ENCODE measurements around the gene PGM2L1.

Gene PGM2L1

DNA sequence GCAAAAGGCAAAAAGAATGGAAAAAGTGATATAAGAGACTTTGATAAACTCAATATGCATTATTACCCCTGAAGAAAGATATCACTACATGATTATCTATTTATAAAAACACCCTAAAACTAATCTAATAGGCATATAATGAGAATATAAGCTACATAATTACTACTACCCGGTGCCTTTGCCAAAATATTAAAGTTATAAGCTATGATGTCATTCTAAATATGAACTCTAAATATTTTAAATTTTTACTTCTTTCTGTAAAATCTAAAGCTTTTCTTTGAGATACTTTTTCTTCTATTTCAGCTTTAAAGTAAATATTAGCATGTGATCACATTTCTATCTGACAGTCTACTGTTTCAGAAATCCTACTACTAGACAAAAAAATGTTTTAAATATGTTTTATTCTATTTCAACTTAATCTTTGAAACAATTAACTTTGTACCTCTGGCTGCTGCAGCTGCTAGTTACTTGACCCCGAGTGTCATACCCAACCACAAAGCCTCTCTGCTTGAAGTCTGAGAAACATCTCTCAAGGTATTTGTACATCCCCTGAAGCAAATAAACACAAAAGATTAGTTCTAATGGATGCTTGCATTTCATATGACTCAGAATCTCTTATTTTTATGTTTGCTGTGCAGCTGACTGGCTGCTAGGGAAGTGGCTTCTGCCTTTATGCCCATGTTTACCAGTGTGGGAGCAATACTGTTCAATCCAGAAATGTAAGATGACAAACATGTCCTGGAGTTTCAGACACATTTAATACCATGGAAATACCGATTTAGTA lies 26.8 kb downstream of the PGM2L1 start:
- TF ChIP-seq ZBTB7A (IDR thresholded peaks at IDR 0.05; ENCODE audit: low read depth) (no peak), FOXM1 (IDR thresholded peaks at IDR 0.05; ENCODE audit: borderline replicate concordance, low read depth) (no peak), TEAD4 (IDR thresholded peaks at IDR 0.05) (no peak), TAF1 (IDR thresholded peaks at IDR 0.05; ENCODE audit: low read depth) (no peak), CEBPB (IDR thresholded peaks at IDR 0.05) (no peak), CREB1 (IDR thresholded peaks at IDR 0.05; ENCODE audit: low read depth) (no peak), YY1 (IDR thresholded peaks at IDR 0.05; ENCODE audit: low read depth) (no peak), TCF12 (IDR thresholded peaks at IDR 0.05; ENCODE audit: low read depth) (no peak), NFIC (IDR thresholded peaks at IDR 0.05) (no peak), EP300 (IDR thresholded peaks at IDR 0.05; ENCODE audit: borderline replicate concordance) (no peak)
- TF ChIP-seq, protein P1, sequence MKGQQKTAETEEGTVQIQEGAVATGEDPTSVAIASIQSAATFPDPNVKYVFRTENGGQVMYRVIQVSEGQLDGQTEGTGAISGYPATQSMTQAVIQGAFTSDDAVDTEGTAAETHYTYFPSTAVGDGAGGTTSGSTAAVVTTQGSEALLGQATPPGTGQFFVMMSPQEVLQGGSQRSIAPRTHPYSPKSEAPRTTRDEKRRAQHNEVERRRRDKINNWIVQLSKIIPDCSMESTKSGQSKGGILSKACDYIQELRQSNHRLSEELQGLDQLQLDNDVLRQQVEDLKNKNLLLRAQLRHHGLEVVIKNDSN (IDR thresholded peaks at IDR 0.05), result no peak
- TF ChIP-seq, protein P2, sequence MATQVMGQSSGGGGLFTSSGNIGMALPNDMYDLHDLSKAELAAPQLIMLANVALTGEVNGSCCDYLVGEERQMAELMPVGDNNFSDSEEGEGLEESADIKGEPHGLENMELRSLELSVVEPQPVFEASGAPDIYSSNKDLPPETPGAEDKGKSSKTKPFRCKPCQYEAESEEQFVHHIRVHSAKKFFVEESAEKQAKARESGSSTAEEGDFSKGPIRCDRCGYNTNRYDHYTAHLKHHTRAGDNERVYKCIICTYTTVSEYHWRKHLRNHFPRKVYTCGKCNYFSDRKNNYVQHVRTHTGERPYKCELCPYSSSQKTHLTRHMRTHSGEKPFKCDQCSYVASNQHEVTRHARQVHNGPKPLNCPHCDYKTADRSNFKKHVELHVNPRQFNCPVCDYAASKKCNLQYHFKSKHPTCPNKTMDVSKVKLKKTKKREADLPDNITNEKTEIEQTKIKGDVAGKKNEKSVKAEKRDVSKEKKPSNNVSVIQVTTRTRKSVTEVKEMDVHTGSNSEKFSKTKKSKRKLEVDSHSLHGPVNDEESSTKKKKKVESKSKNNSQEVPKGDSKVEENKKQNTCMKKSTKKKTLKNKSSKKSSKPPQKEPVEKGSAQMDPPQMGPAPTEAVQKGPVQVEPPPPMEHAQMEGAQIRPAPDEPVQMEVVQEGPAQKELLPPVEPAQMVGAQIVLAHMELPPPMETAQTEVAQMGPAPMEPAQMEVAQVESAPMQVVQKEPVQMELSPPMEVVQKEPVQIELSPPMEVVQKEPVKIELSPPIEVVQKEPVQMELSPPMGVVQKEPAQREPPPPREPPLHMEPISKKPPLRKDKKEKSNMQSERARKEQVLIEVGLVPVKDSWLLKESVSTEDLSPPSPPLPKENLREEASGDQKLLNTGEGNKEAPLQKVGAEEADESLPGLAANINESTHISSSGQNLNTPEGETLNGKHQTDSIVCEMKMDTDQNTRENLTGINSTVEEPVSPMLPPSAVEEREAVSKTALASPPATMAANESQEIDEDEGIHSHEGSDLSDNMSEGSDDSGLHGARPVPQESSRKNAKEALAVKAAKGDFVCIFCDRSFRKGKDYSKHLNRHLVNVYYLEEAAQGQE (IDR thresholded peaks at IDR 0.05; ENCODE audit: low read depth), result no peak
- TF ChIP-seq, protein P3, sequence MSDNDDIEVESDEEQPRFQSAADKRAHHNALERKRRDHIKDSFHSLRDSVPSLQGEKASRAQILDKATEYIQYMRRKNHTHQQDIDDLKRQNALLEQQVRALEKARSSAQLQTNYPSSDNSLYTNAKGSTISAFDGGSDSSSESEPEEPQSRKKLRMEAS (IDR thresholded peaks at IDR 0.05), result no peak

DNA sequence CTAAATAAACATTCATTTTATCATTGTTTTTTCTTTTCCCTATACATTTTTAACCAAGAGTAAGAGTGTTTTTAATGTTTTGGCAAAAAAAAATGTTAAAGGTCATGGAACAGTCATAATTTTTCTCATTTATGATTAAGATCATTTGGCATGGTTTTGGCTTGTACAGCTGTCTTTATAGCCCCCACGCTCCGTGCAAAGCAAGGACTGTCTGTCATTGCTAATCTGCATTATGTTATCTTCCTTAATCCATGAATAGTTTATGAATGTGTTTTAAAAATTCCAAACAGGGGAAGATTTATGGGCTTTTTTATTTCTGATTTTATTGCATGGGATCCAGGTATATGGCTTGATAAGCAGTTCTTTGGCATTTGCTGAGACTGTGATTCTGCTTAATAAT lies 28.1 kb downstream of the PGM2L1 start:
- TF ChIP-seq, protein P1 (IDR thresholded peaks at IDR 0.05), result no peak
- TF ChIP-seq, protein P3 (IDR thresholded peaks at IDR 0.05), result no peak
- TF ChIP-seq EP300 (IDR thresholded peaks at IDR 0.05; ENCODE audit: borderline replicate concordance), result no peak
- TF ChIP-seq FOXM1 (IDR thresholded peaks at IDR 0.05; ENCODE audit: borderline replicate concordance, low read depth), result no peak
- no peak for TF ChIP-seq TEAD4 (IDR thresholded peaks at IDR 0.05)
- TF ChIP-seq TCF12 (IDR thresholded peaks at IDR 0.05; ENCODE audit: low read depth), result no peak
- TF ChIP-seq RAD21 (IDR thresholded peaks at IDR 0.05; ENCODE audit: low read depth), result no peak
- no peak for TF ChIP-seq ZBTB7A (IDR thresholded peaks at IDR 0.05; ENCODE audit: low read depth)
- no peak for TF ChIP-seq TAF1 (IDR thresholded peaks at IDR 0.05; ENCODE audit: low read depth)
- no peak for TF ChIP-seq CEBPB (IDR thresholded peaks at IDR 0.05)
- no peak for TF ChIP-seq EGR1 (IDR thresholded peaks at IDR 0.05)
- TF ChIP-seq CREB1 (IDR thresholded peaks at IDR 0.05; ENCODE audit: low read depth), result no peak
- TF ChIP-seq NFIC (IDR thresholded peaks at IDR 0.05), result no peak
- TF ChIP-seq, protein P2 (IDR thresholded peaks at IDR 0.05; ENCODE audit: low read depth), result no peak
- TF ChIP-seq YY1 (IDR thresholded peaks at IDR 0.05; ENCODE audit: low read depth), result no peak

DNA sequence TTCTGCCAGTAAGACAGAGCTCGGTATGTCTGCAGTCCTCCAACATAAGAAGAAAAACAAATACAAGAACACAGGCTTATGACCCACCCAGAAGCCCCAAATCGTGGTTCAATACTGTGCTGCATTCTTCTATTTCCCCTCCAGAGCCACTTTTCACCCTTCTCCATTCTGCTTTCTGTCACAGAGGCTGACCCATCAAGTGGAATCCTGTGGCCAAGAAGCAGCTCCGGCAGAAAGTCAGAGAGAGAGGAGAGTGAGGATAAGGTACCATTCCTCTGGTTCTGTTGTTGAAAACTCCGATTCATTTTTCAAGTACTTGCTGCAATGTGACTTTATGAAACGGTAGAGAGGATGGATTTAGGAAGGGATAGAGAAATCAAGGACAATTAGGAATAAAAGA lies 30.4 kb downstream of the PGM2L1 start:
- TF ChIP-seq CEBPB (IDR thresholded peaks at IDR 0.05), result no peak
- TF ChIP-seq EGR1 (IDR thresholded peaks at IDR 0.05), result no peak
- TF ChIP-seq ZBTB7A (IDR thresholded peaks at IDR 0.05; ENCODE audit: low read depth), result no peak
- TF ChIP-seq NFIC (IDR thresholded peaks at IDR 0.05), result no peak
- TF ChIP-seq EP300 (IDR thresholded peaks at IDR 0.05; ENCODE audit: borderline replicate concordance), result no peak
- TF ChIP-seq TCF12 (IDR thresholded peaks at IDR 0.05; ENCODE audit: low read depth), result no peak
- TF ChIP-seq CREB1 (IDR thresholded peaks at IDR 0.05; ENCODE audit: low read depth), result no peak
- TF ChIP-seq, protein P1 (IDR thresholded peaks at IDR 0.05), result no peak
- TF ChIP-seq RAD21 (IDR thresholded peaks at IDR 0.05; ENCODE audit: low read depth), result no peak
- TF ChIP-seq TAF1 (IDR thresholded peaks at IDR 0.05; ENCODE audit: low read depth), result no peak
- TF ChIP-seq, protein P2 (IDR thresholded peaks at IDR 0.05; ENCODE audit: low read depth), result no peak
- TF ChIP-seq FOXM1 (IDR thresholded peaks at IDR 0.05; ENCODE audit: borderline replicate concordance, low read depth), result no peak
- TF ChIP-seq, protein P3 (IDR thresholded peaks at IDR 0.05), result no peak
- no peak for TF ChIP-seq YY1 (IDR thresholded peaks at IDR 0.05; ENCODE audit: low read depth)
- TF ChIP-seq TEAD4 (IDR thresholded peaks at IDR 0.05), result no peak
